Activated B cell treated with CpG ODN at 0.5 μM for 24 hours (primary cell): ENCODE data around the gene GRIK1. TPM values are rescaled to one million over a fixed set of nuclear protein-coding genes. Genes with fewer than 3 reads are reported as not detected.

ENCODE experiments used
- ATAC-seq: fragments of 200-7000 bp; cut with Tn5 transposase; one replicate; pipeline ENCODE4 v1.10.0; 2021; ENCODE audit warnings: low read depth, mild to moderate bottlenecking, moderate library complexity
- CTCF ChIA-PET: fragments of 350-600 bp; sonication (Branson Sonifier 250); formaldehyde crosslinking; loops from one replicate; lab custom pipeline; 2021; ENCODE audit warnings: antibody characterized with exemption; lab: Charles Lee
- POLR2A ChIA-PET: fragments of 350-600 bp; sonication (Branson Sonifier 250); formaldehyde crosslinking; loops from one replicate; lab custom pipeline; 2021; ENCODE audit warnings: antibody characterized with exemption; lab: Charles Lee
- DNase-seq: peaks from one replicate; pipeline ENCODE4 v3.0.0; 2022
- H3K27ac Mint-ChIP-seq: one replicate; pipeline ENCODE4 v1.8.0; 2020; ENCODE audit warnings: mixed read lengths
- H3K27me3 Mint-ChIP-seq: one replicate; pipeline ENCODE4 v1.8.0; 2021; ENCODE audit warnings: mixed read lengths
- H3K36me3 Mint-ChIP-seq: one replicate; pipeline ENCODE4 v1.8.0; 2021; ENCODE audit warnings: low read depth, mixed read lengths
- H3K4me1 Mint-ChIP-seq: one replicate; pipeline ENCODE4 v1.8.0; 2021; ENCODE audit warnings: mixed read lengths
- H3K4me3 Mint-ChIP-seq: one replicate; pipeline ENCODE4 v1.8.0; 2020; ENCODE audit warnings: mild to moderate bottlenecking, mixed read lengths
- H3K9me3 Mint-ChIP-seq: one replicate; pipeline ENCODE4 v1.8.0; 2020; ENCODE audit warnings: mixed read lengths
- intact Hi-C: fragments of 100-400 bp; cut with micrococcal nuclease; formaldehyde crosslinking; loops from one replicate; pipeline ENCODE4 v1.15.1; 2024
- total RNA-seq: library from RNA; stranded (reverse); gene quantifications from 2 replicates; pipeline ENCODE4 v1.2.3, GENCODE V29; 2022
- TF ChIP-seq, protein P1 (sequence below): fragments of 200-600 bp; IDR thresholded peaks from one replicate; pipeline ENCODE4 v1.8.0; 2022; ENCODE audit warnings: antibody characterized with exemption, mild to moderate bottlenecking

Gene GRIK1
- total RNA-seq, 1 donor from 2014 or later = not detected

GRCh38 chr21:29555601-29556000 lies 384.2 kb downstream of the GRIK1 start:
- DNase-seq = no peak
- TF ChIP-seq, protein P1, sequence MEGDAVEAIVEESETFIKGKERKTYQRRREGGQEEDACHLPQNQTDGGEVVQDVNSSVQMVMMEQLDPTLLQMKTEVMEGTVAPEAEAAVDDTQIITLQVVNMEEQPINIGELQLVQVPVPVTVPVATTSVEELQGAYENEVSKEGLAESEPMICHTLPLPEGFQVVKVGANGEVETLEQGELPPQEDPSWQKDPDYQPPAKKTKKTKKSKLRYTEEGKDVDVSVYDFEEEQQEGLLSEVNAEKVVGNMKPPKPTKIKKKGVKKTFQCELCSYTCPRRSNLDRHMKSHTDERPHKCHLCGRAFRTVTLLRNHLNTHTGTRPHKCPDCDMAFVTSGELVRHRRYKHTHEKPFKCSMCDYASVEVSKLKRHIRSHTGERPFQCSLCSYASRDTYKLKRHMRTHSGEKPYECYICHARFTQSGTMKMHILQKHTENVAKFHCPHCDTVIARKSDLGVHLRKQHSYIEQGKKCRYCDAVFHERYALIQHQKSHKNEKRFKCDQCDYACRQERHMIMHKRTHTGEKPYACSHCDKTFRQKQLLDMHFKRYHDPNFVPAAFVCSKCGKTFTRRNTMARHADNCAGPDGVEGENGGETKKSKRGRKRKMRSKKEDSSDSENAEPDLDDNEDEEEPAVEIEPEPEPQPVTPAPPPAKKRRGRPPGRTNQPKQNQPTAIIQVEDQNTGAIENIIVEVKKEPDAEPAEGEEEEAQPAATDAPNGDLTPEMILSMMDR = no peak
- peaks cover 7% of the 10 kb centered on the region for H3K4me1 Mint-ChIP-seq
- no peaks in the 10 kb centered on the region for H3K9me3 Mint-ChIP-seq
- ChIA-PET POLR2A (no interaction called here), CTCF (no interaction called here)
- H3K4me3 Mint-ChIP-seq = no peak overlapping the region
- no peak for ATAC-seq
- intact Hi-C loops = no loop called here
- H3K27ac Mint-ChIP-seq = no peak overlapping the region
- H3K36me3 Mint-ChIP-seq = no peaks in the 10 kb centered on the region
- H3K27me3 Mint-ChIP-seq = no peaks in the 10 kb centered on the region

GRCh38 chr21:29550205-29550604 lies 389.6 kb downstream of the GRIK1 start:
- no peaks in the 10 kb centered on the region for H3K4me1 Mint-ChIP-seq
- no peak overlapping the region for H3K4me3 Mint-ChIP-seq
- no peaks in the 10 kb centered on the region for H3K9me3 Mint-ChIP-seq
- H3K36me3 Mint-ChIP-seq = no peaks in the 10 kb centered on the region
- TF ChIP-seq, protein P1 = no peak
- intact Hi-C loops = no loop called here
- no peaks in the 10 kb centered on the region for H3K27me3 Mint-ChIP-seq
- H3K27ac Mint-ChIP-seq = no peak overlapping the region
- DNase-seq (no peak), ATAC-seq (no peak)
- POLR2A ChIA-PET = no interaction called here
- CTCF ChIA-PET = no interaction called here

DNA sequence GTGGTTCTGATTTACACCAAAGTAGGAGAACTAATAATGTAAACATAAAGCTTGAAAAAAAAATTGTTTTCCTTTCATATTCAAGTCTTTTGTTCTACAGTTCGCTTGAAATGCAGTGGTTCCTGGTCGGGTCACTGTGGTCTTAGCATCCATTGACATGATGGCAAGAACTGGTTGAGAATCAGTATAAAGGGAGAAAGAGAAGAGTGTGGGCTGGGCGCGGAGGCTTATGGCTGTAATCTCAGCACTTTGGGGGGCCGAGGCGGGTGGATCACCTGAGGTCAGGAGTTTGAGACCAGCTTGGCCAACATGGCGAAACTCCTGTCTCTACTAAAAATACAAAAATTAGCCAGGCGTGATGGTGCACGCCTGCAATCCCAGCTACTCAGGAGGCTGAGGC lies 390.2 kb downstream of the GRIK1 start:
- ChIA-PET POLR2A (no interaction called here), CTCF (no interaction called here)

GRCh38 chr21:29547998-29548397 lies 391.8 kb downstream of the GRIK1 start:
- POLR2A ChIA-PET = no interaction called here
- Mint-ChIP-seq H3K4me1 (no peaks in the 10 kb centered on the region), H3K9me3 (no peaks in the 10 kb centered on the region), H3K4me3 (no peak overlapping the region), H3K36me3 (no peaks in the 10 kb centered on the region), H3K27ac (no peak overlapping the region), H3K27me3 (no peaks in the 10 kb centered on the region)
- CTCF ChIA-PET = no interaction called here
- TF ChIP-seq, protein P1 = no peak
- ATAC-seq (no peak), DNase-seq (no peak)
- intact Hi-C loops = no loop called here

More for the DNA sequence above, 390.2 kb downstream of the GRIK1 start:
- Mint-ChIP-seq H3K4me1 (no peaks in the 10 kb centered on the region), H3K27ac (no peak overlapping the region), H3K36me3 (no peaks in the 10 kb centered on the region), H3K4me3 (no peak overlapping the region), H3K9me3 (no peaks in the 10 kb centered on the region), H3K27me3 (no peaks in the 10 kb centered on the region)
- no peak for DNase-seq
- no peak for ATAC-seq
- intact Hi-C loops = no loop called here
- TF ChIP-seq, protein P1 = no peak

DNA sequence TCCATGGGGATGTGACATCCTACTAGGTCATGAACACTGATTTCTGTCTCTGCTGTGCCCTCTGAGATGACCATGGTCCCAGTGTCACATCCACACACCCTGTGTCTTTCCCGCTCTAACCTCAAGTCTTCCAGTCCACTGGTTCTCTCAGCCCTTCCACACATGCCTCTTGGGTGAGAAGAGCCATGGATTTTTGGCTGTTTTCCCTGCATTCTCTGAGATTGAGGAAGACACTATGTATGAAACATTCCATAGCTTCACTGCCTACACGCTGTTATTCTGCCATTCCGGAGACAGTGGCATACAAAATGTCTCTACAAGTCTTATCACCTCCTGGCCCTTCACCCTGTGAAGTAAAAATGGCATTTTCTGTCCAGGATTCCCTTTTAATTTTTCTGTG lies 393.7 kb downstream of the GRIK1 start:
- ChIA-PET POLR2A (no interaction called here), CTCF (no interaction called here)
- intact Hi-C loops = no loop called here
- no peaks in the 10 kb centered on the region for H3K4me1 Mint-ChIP-seq
- H3K4me3 Mint-ChIP-seq = no peak overlapping the region
- ATAC-seq (no peak), DNase-seq (no peak)
- no peak overlapping the region for H3K27ac Mint-ChIP-seq
- TF ChIP-seq, protein P1 = no peak
- no peaks in the 10 kb centered on the region for H3K27me3 Mint-ChIP-seq
- H3K9me3 Mint-ChIP-seq = no peaks in the 10 kb centered on the region
- H3K36me3 Mint-ChIP-seq = no peaks in the 10 kb centered on the region
